ENCODE measurements around the gene PSTPIP1. TPM values are rescaled to one million over a fixed set of nuclear protein-coding genes. Genes with fewer than 3 reads are reported as not detected.
A peak's percentile ranks its signal among the peaks of the same experiment; 100 is the strongest.

PSTPIP1 gene
- total and polyA plus RNA-seq, 2 of the 4 experiments (the other 2 are of a cell fraction): 0.36 to 1.1 TPM

DNA sequence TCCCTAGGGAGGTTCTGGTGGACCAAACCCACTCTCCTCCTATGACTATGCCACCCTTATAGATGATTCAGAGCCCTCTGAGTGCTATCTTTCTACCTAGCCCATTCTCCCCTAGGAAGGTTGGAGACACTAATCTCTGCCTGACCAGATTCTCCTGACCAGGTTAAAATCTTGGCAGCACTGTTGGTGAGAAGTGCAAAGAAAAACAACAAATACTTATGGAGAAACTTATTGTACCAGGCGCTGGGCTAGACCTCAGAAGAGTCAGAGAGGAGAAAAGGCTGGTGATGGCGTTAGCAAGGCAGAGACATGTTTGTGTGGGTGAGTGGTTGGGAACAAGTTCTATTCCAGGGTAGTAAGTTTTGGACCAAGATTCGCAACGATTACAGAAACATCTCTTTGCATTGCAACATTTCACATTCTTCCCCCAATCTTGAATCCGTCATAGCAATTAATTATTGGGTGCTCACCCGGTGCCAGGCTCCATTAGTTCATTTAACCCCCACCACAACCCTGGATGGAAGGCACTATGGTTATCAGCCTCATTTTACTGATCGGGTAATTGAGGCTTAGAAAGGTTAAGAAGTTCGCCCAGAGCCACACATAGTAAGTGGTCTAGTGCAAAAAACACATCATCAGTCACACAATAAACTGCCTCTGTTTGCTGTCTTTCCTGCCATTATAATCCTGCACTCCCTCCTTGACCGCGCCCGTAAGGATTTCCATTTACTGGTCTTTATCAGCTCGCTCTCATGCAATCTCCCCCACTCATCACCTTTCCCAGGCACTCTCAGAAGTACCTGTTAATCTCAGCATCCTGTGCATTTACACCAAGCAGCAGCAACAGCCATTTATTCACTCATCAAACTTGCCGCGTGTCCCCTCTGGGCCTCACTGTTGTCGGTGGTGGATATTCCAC is 76.6 kb downstream of the PSTPIP1 start:
- CTCF ChIA-PET: interaction anchor here (1.0 kb wide), 1 partner anchor 11 kb away, joined by 3 read pairs; no protein-coding TSS in a partner anchor
- no peak for DNase-seq
- no peak overlapping the region for H3K4me2 ChIP-seq (ENCODE audit: low read depth, low read length)

More for the DNA sequence above, 76.6 kb downstream of the PSTPIP1 start:
- Histone ChIP-seq H2BK120ac (ENCODE audit: low read depth, low read length) (0 out of 2 replicates have a peak overlapping the region, but pooled peaks have one; percentile 13), H3K9me1 (ENCODE audit: insufficient read depth, low read length) (peaks cover 6% of the 10 kb centered on the region), H4K91ac (ENCODE audit: insufficient read depth, low read depth, low read length) (no peak overlapping the region), H3K27ac (ENCODE audit: insufficient read depth, low read length) (no peak overlapping the region), H3K14ac (replicated peaks; ENCODE audit: low read depth, low read length) (no peak overlapping the region; the same call in 1 of the 2 replicates), H3K4ac (ENCODE audit: low read depth, low read length) (peak overlapping the region; percentile 60; the same call in 1 of the 2 replicates), H3K4me3 (ENCODE audit: insufficient read depth, low read depth, low read length) (no peak overlapping the region), H3K4me1 (ENCODE audit: control insufficient read depth, insufficient read depth, low read length) (peaks cover 7% of the 10 kb centered on the region), H2AFZ (replicated peaks; ENCODE audit: low read length, poor library complexity) (peak overlapping the region; percentile 90), H3K18ac (ENCODE audit: low read depth, low read length) (no peak overlapping the region), H3K23ac (ENCODE audit: low read depth, low read length) (no peak overlapping the region), H2AK9ac (replicated peaks; ENCODE audit: low read depth, low read length, poor library complexity) (no peak overlapping the region), H3K36me3 (ENCODE audit: control insufficient read depth, insufficient read depth, low read length) (0 out of 2 replicates have a peak, but pooled peaks cover 2% of the 10 kb centered on the region), H3K79me1 (ENCODE audit: low read depth in 1 of 2, low read length in 2 of 2) (peaks cover 15 to 35% of the 10 kb centered on the region in 2 experiments), H3K9ac (ENCODE audit: low read depth, low read length) (no peak overlapping the region), H3K27me3 (ENCODE audit: control insufficient read depth, insufficient read depth, low read length) (peaks cover 5% of the 10 kb centered on the region), H2BK20ac (ENCODE audit: low read depth, low read length) (peak overlapping the region; percentile 69), H3K9me3 (ENCODE audit: control insufficient read depth, insufficient read depth, low read length) (no peaks in the 10 kb centered on the region), H4K5ac (ENCODE audit: low read depth, low read length) (peak overlapping the region; percentile 46; the same call in 1 of the 2 replicates), H2BK15ac (ENCODE audit: low read depth, low read length) (0 out of 3 replicates have a peak overlapping the region, but pooled peaks have one; percentile 29), H3K56ac (ENCODE audit: extremely low read depth, insufficient read depth, low read length) (peak overlapping the region; percentile 36; the same call in 1 of the 2 replicates), H2AK5ac (ENCODE audit: low read depth, low read length) (no peak overlapping the region), H4K8ac (ENCODE audit: low read depth in 2 of 2, low read length in 2 of 2) (peak overlapping the region; percentile 67 to 95), H4K20me1 (ENCODE audit: insufficient read depth, low read length) (peaks cover 32% of the 10 kb centered on the region), H2BK5ac (ENCODE audit: low read depth, low read length, poor library complexity, severe bottlenecking) (no peak overlapping the region)
- TF ChIP-seq FOS (IDR thresholded peaks at IDR 0.05; ENCODE audit: low read depth, low read length) (no peak), CEBPB (IDR thresholded peaks at IDR 0.05; ENCODE audit: low read depth, low read length) (no peak), NFE2L2 (IDR thresholded peaks at IDR 0.05; ENCODE audit: low read depth, low read length) (no peak), MXI1 (IDR thresholded peaks at IDR 0.05; ENCODE audit: borderline replicate concordance, low read depth, low read length) (no peak), RFX5 (IDR thresholded peaks at IDR 0.05; ENCODE audit: low read depth, low read length) (no peak)
- intact Hi-C loops (cut with micrococcal nuclease) (no loop called here), in situ Hi-C loops (cut with MboI; ENCODE audit: low sequenced_read_pairs) (no loop called here), dilution Hi-C loops (cut with HindIII; ENCODE audit: low sequenced_read_pairs, unreplicated experiment) (no loop called here)
- POLR2A ChIA-PET (ENCODE audit: unreplicated experiment): no interaction called here
- no TSS peak for BruUV-seq (replicated peaks)
- 100% methylated on average over 4 of the region's 15 CpGs; no CpG with 5 or more reads in 1 of the 2 experiments for WGBS, 2 experiments (ENCODE audit: extremely low coverage in 2 of 2, insufficient read length in 1 of 2)
- no peak for ATAC-seq (ENCODE audit: low read depth)
